IMR-90 (cell line): ENCODE results near the gene NRIP1. TPM values are rescaled to one million over a fixed set of nuclear protein-coding genes. Genes with fewer than 3 reads are reported as not detected.

ENCODE experiments used
- ATAC-seq: fragments of 200-7000 bp; cut with Tn5 transposase; 2 replicates; pipeline ENCODE4 v1.9.1; 2020; ENCODE audit warnings: low read depth, mild to moderate bottlenecking, moderate library complexity
- BruUV-seq: library from RNA; stranded (reverse); fragments of 400-500 nt; replicated peaks from 2 replicates; lab custom pipeline; 2021; lab: Mats Ljungman, UMichigan
- CTCF ChIA-PET: fragments of 300-600 bp; formaldehyde crosslinking; extraction: SDS; loops from one replicate; lab custom pipeline; 2021; ENCODE audit warnings: antibody characterized with exemption; lab: Yijun Ruan, JAX
- POLR2A ChIA-PET: fragments of 300-600 bp; sonication (Branson Sonifier 250); formaldehyde crosslinking; loops from one replicate; lab custom pipeline; 2022; ENCODE audit warnings: antibody characterized with exemption; ENCODE audit not compliant: unreplicated experiment; lab: Charles Lee
- DNase-seq: peaks from one replicate; pipeline ENCODE4 v3.0.0; 2013
- H2AFZ ChIP-seq: replicated peaks from 2 replicates; pipeline ENCODE3; 2013; ENCODE audit warnings: low read length, mild to moderate bottlenecking; ENCODE audit not compliant: poor library complexity
- H2AK5ac ChIP-seq: 2 replicates; pipeline ENCODE4 v1.6.1; 2013; ENCODE audit warnings: low read depth, low read length, inconsistent platforms
- H2AK9ac ChIP-seq: replicated peaks from 2 replicates; pipeline ENCODE3; 2013; ENCODE audit warnings: mild to moderate bottlenecking, low read depth, low read length, moderate library complexity; ENCODE audit not compliant: poor library complexity
- H2BK120ac ChIP-seq: 2 replicates; pipeline ENCODE4 v1.6.1; 2013; ENCODE audit warnings: low read depth, low read length, inconsistent platforms
- H2BK15ac ChIP-seq: 3 replicates; pipeline ENCODE4 v1.6.1; 2013; ENCODE audit warnings: low read depth, low read length, inconsistent platforms
- H2BK20ac ChIP-seq: 2 replicates; pipeline ENCODE4 v1.6.1; 2013; ENCODE audit warnings: low read depth, mild to moderate bottlenecking, inconsistent platforms, low read length, moderate library complexity
- H2BK5ac ChIP-seq: 2 replicates; pipeline ENCODE4 v1.6.1; 2013; ENCODE audit warnings: mild to moderate bottlenecking, low read depth, low read length, inconsistent platforms; ENCODE audit not compliant: poor library complexity, severe bottlenecking
- H3K14ac ChIP-seq: replicated peaks from 2 replicates; pipeline ENCODE4 v1.6.1; 2013; ENCODE audit warnings: low read depth, low read length, inconsistent platforms
- H3K18ac ChIP-seq: 2 replicates; pipeline ENCODE4 v1.6.1; 2013; ENCODE audit warnings: low read depth, low read length, control low read depth
- H3K23ac ChIP-seq: 2 replicates; pipeline ENCODE4 v1.6.1; 2013; ENCODE audit warnings: low read depth, low read length, inconsistent platforms
- H3K27ac ChIP-seq: 2 replicates; pipeline ENCODE4 v1.5.1; 2013; ENCODE audit warnings: mild to moderate bottlenecking, control low read depth, low read length; ENCODE audit not compliant: insufficient read depth
- H3K27me3 ChIP-seq: 2 replicates; pipeline ENCODE4 v1.6.1; 2013; ENCODE audit warnings: low read length; ENCODE audit not compliant: control insufficient read depth, insufficient read depth
- H3K36me3 ChIP-seq: 2 replicates; pipeline ENCODE4 v1.6.1; 2013; ENCODE audit warnings: low read length, mixed read lengths; ENCODE audit not compliant: control insufficient read depth, insufficient read depth
- H3K4ac ChIP-seq: 2 replicates; pipeline ENCODE4 v1.6.1; 2013; ENCODE audit warnings: low read depth, low read length, inconsistent platforms
- H3K4me1 ChIP-seq: 2 replicates; pipeline ENCODE4 v1.6.1; 2013; ENCODE audit warnings: low read length, mixed read lengths; ENCODE audit not compliant: control insufficient read depth, insufficient read depth
- H3K4me2 ChIP-seq: 2 replicates; pipeline ENCODE4 v1.6.1; 2013; ENCODE audit warnings: low read depth, mild to moderate bottlenecking, control low read depth, low read length, moderate library complexity
- H3K4me3 ChIP-seq: 2 replicates; pipeline ENCODE4 v1.5.1; 2013; ENCODE audit warnings: low read depth, mild to moderate bottlenecking, control low read depth, low read length, moderate library complexity; ENCODE audit not compliant: insufficient read depth
- H3K56ac ChIP-seq: 2 replicates; pipeline ENCODE4 v1.6.1; 2013; ENCODE audit warnings: low read length, inconsistent platforms; ENCODE audit not compliant: insufficient read depth; ENCODE audit errors: extremely low read depth
- H3K79me1 ChIP-seq, 2 experiments: 2 replicates each; pipeline ENCODE4 v1.6.1; 2013; ENCODE audit warnings: low read length in 2 of 2, inconsistent platforms in 1 of 2, low read depth in 1 of 2
- H3K9ac ChIP-seq: 2 replicates; pipeline ENCODE4 v1.6.1; 2013; ENCODE audit warnings: low read depth, low read length, control low read depth
- H3K9me1 ChIP-seq: 2 replicates; pipeline ENCODE4 v1.6.1; 2013; ENCODE audit warnings: low read length, inconsistent platforms; ENCODE audit not compliant: insufficient read depth
- H3K9me3 ChIP-seq: 2 replicates; pipeline ENCODE4 v1.6.1; 2013; ENCODE audit warnings: low read length; ENCODE audit not compliant: control insufficient read depth, insufficient read depth
- H4K20me1 ChIP-seq: 2 replicates; pipeline ENCODE4 v1.6.1; 2013; ENCODE audit warnings: low read length, inconsistent platforms; ENCODE audit not compliant: insufficient read depth
- H4K5ac ChIP-seq: 2 replicates; pipeline ENCODE4 v1.6.1; 2013; ENCODE audit warnings: mild to moderate bottlenecking, low read depth, low read length, control low read depth
- H4K8ac ChIP-seq, 2 experiments: 2 replicates each; pipeline ENCODE4 v1.6.1; 2013; ENCODE audit warnings: low read depth in 2 of 2, low read length in 2 of 2, control low read depth in 1 of 2, inconsistent platforms in 1 of 2
- H4K91ac ChIP-seq: 2 replicates; pipeline ENCODE4 v1.6.1; 2013; ENCODE audit warnings: low read depth, low read length, inconsistent platforms; ENCODE audit not compliant: insufficient read depth
- CEBPB ChIP-seq: IDR thresholded peaks from 2 replicates; pipeline ENCODE4 v1.6.1; 2012; ENCODE audit warnings: low read depth, low read length, improper control_type of control experiment
- POLR2A ChIP-seq: IDR thresholded peaks from 2 replicates; pipeline ENCODE4 v1.6.1; 2012; ENCODE audit warnings: mild to moderate bottlenecking, low read depth, low read length
- SMC3 ChIP-seq: fragments of 150-350 bp; IDR thresholded peaks from 2 replicates; pipeline ENCODE4 v1.6.1; 2016; ENCODE audit warnings: low read depth, mild to moderate bottlenecking, antibody characterized with exemption, low read length, moderate library complexity
- WGBS, 2 experiments: methylation state at CpG; one replicate each; pipeline versions ENCODE4 v1.1.5 to v1.1.7; 2013; ENCODE audit warnings: missing lambda C conversion rate in 2 of 2; ENCODE audit not compliant: insufficient read length in 1 of 2; ENCODE audit errors: extremely low coverage in 2 of 2; 5-methylcytosine and 5-hydroxymethylcytosine counted together
- dilution Hi-C: fragments of 300-500 bp; cut with HindIII; formaldehyde crosslinking; loops from one replicate; pipeline ENCODE4 v1.14.3; 2018; ENCODE audit warnings: low sequenced_read_pairs; ENCODE audit not compliant: unreplicated experiment
- in situ Hi-C: fragments of 300-500 bp; cut with MboI; formaldehyde crosslinking; loops from 3 replicates; pipeline ENCODE4 v1.14.3; 2019; ENCODE audit warnings: low sequenced_read_pairs, inconsistent platforms, mixed read lengths
- intact Hi-C: fragments of 100-400 bp; cut with micrococcal nuclease; formaldehyde crosslinking; loops from 2 replicates; pipeline ENCODE4 v1.10.0; 2022
- polyA plus RNA-seq, 3 experiments: library from polyadenylated mRNA; depleted of rRNA; stranded (reverse); fragments of >200 nt; gene quantifications; 2 replicates each; pipeline ENCODE4 v1.2.3, GENCODE V29; 2012; ENCODE audit warnings: low replicate concordance in 1 of 3
- total RNA-seq: library from RNA; depleted of rRNA; stranded (reverse); fragments of >200 nt; gene quantifications from 2 replicates; pipeline ENCODE4 v1.2.3, GENCODE V29; 2012
- TF ChIP-seq, protein P1 (sequence below): fragments of 150-350 bp; IDR thresholded peaks from 2 replicates; pipeline ENCODE4 v1.6.1; 2016; ENCODE audit warnings: low read depth, mild to moderate bottlenecking, low read length, moderate library complexity, borderline replicate concordance

NRIP1 gene
- total and polyA plus RNA-seq, 2 of the 4 experiments (the other 2 are of a cell fraction): 9.6 to 73.8 TPM

DNA sequence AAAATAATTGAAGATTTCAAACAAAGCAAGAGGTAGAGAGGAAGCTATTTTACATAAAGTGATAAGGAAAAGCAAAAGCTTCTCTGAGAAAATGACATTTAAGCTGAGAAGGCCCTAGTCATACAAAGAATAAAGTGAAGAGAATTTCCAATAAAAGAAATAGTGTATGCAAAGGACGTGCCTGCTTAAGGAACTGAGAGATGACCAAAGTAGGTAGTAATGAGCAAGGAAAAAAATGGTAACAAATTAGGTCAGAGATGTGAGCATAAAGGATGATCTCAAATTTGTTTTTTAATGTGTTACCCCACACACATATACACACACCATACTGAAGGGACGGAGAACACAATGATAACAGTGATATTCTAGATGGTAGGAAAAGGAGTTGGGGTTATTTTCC is 46.4 kb downstream of the NRIP1 start:
- Histone ChIP-seq H4K8ac (no peak overlapping the region; a peak in 1 of 4 replicates), H3K36me3 (peaks cover 2% of the 10 kb centered on the region; the same call in 1 of the 2 replicates), H3K9me3 (0 out of 2 replicates have a peak, but pooled peaks cover 2% of the 10 kb centered on the region), H3K4ac (peak overlapping the region; percentile 5; the same call in 1 of the 2 replicates), H2BK15ac (no peak overlapping the region), H3K14ac (no peak overlapping the region), H4K20me1 (0 out of 2 replicates have a peak, but pooled peaks cover 4% of the 10 kb centered on the region), H2AFZ (no peak overlapping the region), H3K27me3 (no peaks in the 10 kb centered on the region), H3K56ac (no peak overlapping the region), H3K18ac (peak overlapping the region; percentile 64; the same call in 1 of the 2 replicates), H2BK20ac (no peak overlapping the region), H2AK5ac (no peak overlapping the region), H3K79me1 (peaks cover 10 to 39% of the 10 kb centered on the region in 2 experiments), H2BK5ac (peak overlapping the region; percentile 69), H3K27ac (no peak overlapping the region), H3K4me1 (peaks cover 2% of the 10 kb centered on the region; the same call in 1 of the 2 replicates), H4K5ac (peak overlapping the region; percentile 86; the same call in 1 of the 2 replicates), H2BK120ac (no peak overlapping the region), H2AK9ac (no peak overlapping the region), H3K4me2 (peak overlapping the region; percentile 59; the same call in 1 of the 2 replicates), H3K9me1 (no peaks in the 10 kb centered on the region), H4K91ac (no peak overlapping the region), H3K4me3 (no peak overlapping the region), H3K23ac (no peak overlapping the region), H3K9ac (no peak overlapping the region)
- POLR2A ChIA-PET: no interaction called here
- dilution Hi-C loops (no loop called here), intact Hi-C loops (no loop called here), in situ Hi-C loops (no loop called here)
- ATAC-seq (no peak), DNase-seq (no peak)
- TF ChIP-seq POLR2A (no peak), SMC3 (no peak), CEBPB (no peak)
- TF ChIP-seq, protein P1, sequence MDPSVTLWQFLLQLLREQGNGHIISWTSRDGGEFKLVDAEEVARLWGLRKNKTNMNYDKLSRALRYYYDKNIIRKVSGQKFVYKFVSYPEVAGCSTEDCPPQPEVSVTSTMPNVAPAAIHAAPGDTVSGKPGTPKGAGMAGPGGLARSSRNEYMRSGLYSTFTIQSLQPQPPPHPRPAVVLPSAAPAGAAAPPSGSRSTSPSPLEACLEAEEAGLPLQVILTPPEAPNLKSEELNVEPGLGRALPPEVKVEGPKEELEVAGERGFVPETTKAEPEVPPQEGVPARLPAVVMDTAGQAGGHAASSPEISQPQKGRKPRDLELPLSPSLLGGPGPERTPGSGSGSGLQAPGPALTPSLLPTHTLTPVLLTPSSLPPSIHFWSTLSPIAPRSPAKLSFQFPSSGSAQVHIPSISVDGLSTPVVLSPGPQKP: no peak
- WGBS, 2 experiments: no CpG with 5 or more reads among the region's 2 CpGs
- BruUV-seq: no TSS peak
- CTCF ChIA-PET: no interaction called here
